ENCODE measurements around the gene HOXC5. TPM values are rescaled to one million over a fixed set of nuclear protein-coding genes. Genes with fewer than 3 reads are reported as not detected.

HOXC5 gene
- total and polyA plus RNA-seq, 4 experiments from 2014 or later, result not detected

DNA sequence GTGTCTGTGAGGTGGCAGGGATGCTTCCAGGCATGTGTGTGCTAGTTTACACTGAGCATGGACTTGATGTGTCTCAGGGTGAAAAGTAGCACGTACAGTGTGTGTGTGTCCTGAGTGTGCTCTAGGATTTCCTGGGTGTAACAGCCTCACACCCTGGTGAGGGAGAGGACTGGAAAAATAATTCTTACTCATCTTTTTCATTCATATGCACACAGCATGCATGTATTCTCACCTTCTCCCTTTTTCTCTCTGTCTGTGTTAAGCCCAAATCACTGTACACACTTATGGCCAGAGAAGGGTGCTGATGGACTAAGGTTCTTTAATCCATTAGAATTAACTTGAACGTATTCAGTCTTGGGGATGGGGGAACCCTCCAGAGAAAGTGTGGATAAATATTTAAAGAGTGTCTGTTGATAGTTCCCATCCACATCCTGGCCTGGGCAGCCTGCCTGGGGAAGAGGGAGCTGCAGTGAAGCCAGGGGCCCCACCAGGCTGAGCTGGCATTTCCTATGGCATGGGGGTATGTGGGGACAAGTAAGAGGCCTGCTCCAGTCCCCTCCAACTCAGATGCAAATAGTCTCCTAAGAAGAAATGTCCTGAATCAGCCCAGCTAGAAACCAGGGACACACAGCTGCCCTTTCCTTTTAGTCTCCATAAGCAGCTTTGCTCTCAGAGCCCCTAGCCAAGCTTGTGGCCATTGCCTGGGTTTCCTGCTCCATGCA lies 25.2 kb upstream of the HOXC5 start:
- H3K4me1 Mint-ChIP-seq, result peaks cover 16 to 52% (median 30%) of the 10 kb centered on the region in 4 donors

DNA sequence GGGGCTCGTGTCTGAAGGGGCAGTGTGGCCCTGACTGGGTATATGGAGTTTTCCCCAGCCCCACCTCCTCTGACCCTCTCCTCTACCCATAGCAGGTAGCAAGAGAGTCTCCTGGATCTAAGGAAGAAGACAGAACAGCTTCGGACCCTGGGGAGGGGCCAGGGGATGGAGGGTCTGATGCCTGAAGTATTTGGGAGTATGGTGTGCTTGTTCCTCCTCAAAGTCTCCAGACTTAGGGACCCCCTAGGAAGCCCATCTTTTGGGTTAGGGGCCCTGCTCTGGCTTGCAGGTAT lies 24.6 kb upstream of the HOXC5 start:
- Histone ChIP-seq H3K36me3 (ENCODE audit: insufficient read depth, low read length) (no peaks in the 10 kb centered on the region), H3K27ac (ENCODE audit: low read depth, low read length) (no peak overlapping the region), H3K27me3 (ENCODE audit: insufficient read depth, low read length) (peaks cover 75% of the 10 kb centered on the region), H3K9me3 (ENCODE audit: control insufficient read depth in 1 of 2, low read length in 2 of 2) (no peaks in the 10 kb centered on the region), H3K4me1 (ENCODE audit: insufficient read depth, low read length) (peaks cover 19% of the 10 kb centered on the region), H3K4me3 (ENCODE audit: low read length in 2 of 2) (no peak overlapping the region)
- Mint-ChIP-seq H3K27ac (no peak overlapping the region), H3K36me3 (no peaks in the 10 kb centered on the region), H3K4me3 (peak overlapping the region in 3 of 8 donors; percentile 30 to 68 (median 51)), H3K4me1 (peaks cover 16 to 52% (median 30%) of the 10 kb centered on the region in 4 donors), H3K27me3 (peaks cover 67 to 84% of the 10 kb centered on the region in 2 donors), H3K9me3 (peaks cover 0 to 2% (median 0%) of the 10 kb centered on the region in 8 donors)
- intact Hi-C loops (cut with micrococcal nuclease), result loop anchor here (5.0 kb wide), 1 partner anchor 369 kb away; no protein-coding TSS in a partner anchor
- POLR2A ChIA-PET (ENCODE audit: partially characterized antibody), result interaction anchor here (1.0 to 4.2 kb wide), 4 partner anchors 9 to 193 kb away, joined by 5 to 19 read pairs (median 6); partner anchors contain the start of gene SMUG1
- no peak for DNase-seq
- CTCF ChIA-PET (ENCODE audit: partially characterized antibody), result interaction anchor here (1.0 to 6.9 kb wide), 8 partner anchors 8 to 207 kb away, joined by 3 to 109 read pairs (median 19); partner anchors contain the start of genes HOXC5 and SMUG1

More for the DNA sequence above, 25.2 kb upstream of the HOXC5 start:
- H3K27ac Mint-ChIP-seq, result peak overlapping the region in 1 of 7 donors; percentile 35
- peaks cover 0 to 2% (median 0%) of the 10 kb centered on the region in 8 donors for H3K9me3 Mint-ChIP-seq
- no peaks in the 10 kb centered on the region for H3K36me3 Mint-ChIP-seq
- intact Hi-C loops (cut with micrococcal nuclease), result loop anchor here (2.0 to 5.0 kb wide), 2 partner anchors 19 to 370 kb away; no protein-coding TSS in a partner anchor
- H3K4me3 Mint-ChIP-seq, result peak overlapping the region in 4 of 8 donors; percentile 17 to 68 (median 30)
- ChIA-PET POLR2A (ENCODE audit: partially characterized antibody) (interaction anchor here (1.0 to 4.2 kb wide), 5 partner anchors 9 to 208 kb away, joined by 3 to 19 read pairs (median 5); partner anchors contain the start of gene SMUG1), CTCF (ENCODE audit: partially characterized antibody) (interaction anchor here (1.0 to 6.9 kb wide), 9 partner anchors 9 to 207 kb away, joined by 3 to 109 read pairs (median 6); partner anchors contain the start of genes HOXC5 and SMUG1)
- Histone ChIP-seq H3K36me3 (ENCODE audit: insufficient read depth, low read length) (no peaks in the 10 kb centered on the region), H3K9me3 (ENCODE audit: control insufficient read depth in 1 of 2, low read length in 2 of 2) (no peaks in the 10 kb centered on the region), H3K27ac (ENCODE audit: low read depth, low read length) (no peak overlapping the region), H3K4me3 (ENCODE audit: low read length in 2 of 2) (no peak overlapping the region), H3K4me1 (ENCODE audit: insufficient read depth, low read length) (peaks cover 19% of the 10 kb centered on the region), H3K27me3 (ENCODE audit: insufficient read depth, low read length) (peaks cover 75% of the 10 kb centered on the region)
- peaks cover 68 to 84% of the 10 kb centered on the region in 2 donors for H3K27me3 Mint-ChIP-seq
- no peak for DNase-seq

GRCh38 chr12:54009171-54010052 lies 23.4 kb upstream of the HOXC5 start:
- Mint-ChIP-seq H3K9me3 (peaks cover 0 to 2% (median 0%) of the 10 kb centered on the region in 8 donors), H3K36me3 (no peaks in the 10 kb centered on the region), H3K27ac (peak overlapping the region in 2 of 7 donors; percentile 61 to 78), H3K27me3 (peaks cover 62 to 81% of the 10 kb centered on the region in 2 donors), H3K4me1 (peaks cover 16 to 56% (median 30%) of the 10 kb centered on the region in 4 donors), H3K4me3 (peak overlapping the region; percentile 1 to 89 (median 68))
- Histone ChIP-seq H3K4me1 (ENCODE audit: insufficient read depth, low read length) (peaks cover 23% of the 10 kb centered on the region), H3K27ac (ENCODE audit: low read depth, low read length) (no peak overlapping the region), H3K36me3 (ENCODE audit: insufficient read depth, low read length) (no peaks in the 10 kb centered on the region), H3K4me3 (ENCODE audit: low read length in 2 of 2) (no peak overlapping the region), H3K9me3 (ENCODE audit: control insufficient read depth in 1 of 2, low read length in 2 of 2) (no peaks in the 10 kb centered on the region), H3K27me3 (ENCODE audit: insufficient read depth, low read length) (peaks cover 77% of the 10 kb centered on the region)
- peak in 1 of 5 donors; percentile 40 for DNase-seq
- ChIA-PET POLR2A (ENCODE audit: partially characterized antibody) (interaction anchor here (0.7 to 4.2 kb wide), 6 partner anchors 8 to 207 kb away, joined by 3 to 19 read pairs (median 6); partner anchors contain the start of genes HOXC9 and SMUG1), CTCF (ENCODE audit: partially characterized antibody) (interaction anchor here (1.2 to 6.9 kb wide), 7 partner anchors 13 to 206 kb away, joined by 3 to 109 read pairs (median 32); partner anchors contain the start of genes HOXC5 and SMUG1)
- intact Hi-C loops (cut with micrococcal nuclease), result loop anchor here (5.0 kb wide), 1 partner anchor 368 kb away; no protein-coding TSS in a partner anchor

DNA sequence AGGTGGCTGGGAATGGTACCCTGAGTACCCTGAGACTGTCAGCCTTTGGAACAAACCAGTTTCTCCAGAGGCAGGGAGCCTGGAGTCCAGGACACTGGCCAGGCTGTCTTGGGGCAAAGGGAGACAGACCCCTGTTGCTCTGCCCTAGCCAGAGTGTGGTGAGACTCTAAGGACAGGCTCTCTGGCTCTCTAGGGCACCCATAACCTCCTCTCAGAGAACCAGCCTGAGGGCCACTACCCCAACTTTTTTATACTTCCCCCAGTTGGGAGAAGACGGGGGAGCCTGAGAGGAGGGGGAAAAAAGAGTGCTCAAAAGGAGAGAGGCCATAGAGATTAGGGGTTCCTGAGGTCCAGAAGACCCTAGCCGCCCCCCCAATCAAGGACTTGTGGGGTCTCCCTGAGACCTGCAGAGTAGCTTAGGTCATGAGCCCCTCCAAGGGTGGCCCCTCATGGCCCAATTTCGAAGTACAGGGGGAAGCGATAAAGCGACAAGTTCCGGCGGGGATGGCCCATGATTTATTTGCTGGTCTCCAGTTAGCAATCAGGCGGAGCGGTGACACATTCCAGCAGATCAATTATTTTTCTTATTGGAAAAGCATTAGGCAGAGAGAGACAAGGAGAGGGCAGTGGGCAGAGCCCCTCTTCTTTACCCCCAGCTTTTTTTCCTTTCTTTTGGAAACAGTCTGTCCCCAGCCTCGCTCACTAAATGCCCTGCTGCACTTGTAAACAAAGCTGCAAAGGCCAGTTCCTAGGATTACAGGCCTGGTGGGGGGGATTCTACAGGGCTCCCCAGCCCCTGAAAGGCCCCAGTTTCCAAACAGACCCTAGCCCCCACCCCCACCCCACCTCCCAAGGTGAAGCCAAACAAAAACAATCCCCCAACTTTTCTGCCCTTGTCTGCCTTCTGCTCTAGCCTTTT lies 22.5 kb upstream of the HOXC5 start:
- no peak overlapping the region for H3K27ac ChIP-seq (ENCODE audit: low read depth, low read length)
- ChIA-PET CTCF (ENCODE audit: partially characterized antibody) (interaction anchor here (1.3 to 6.9 kb wide), 2 partner anchors 190 to 197 kb away, joined by 3 to 93 read pairs; no protein-coding TSS in a partner anchor), POLR2A (ENCODE audit: partially characterized antibody) (interaction anchor here (1.7 kb wide), 1 partner anchor 10 kb away, joined by 6 read pairs; the partner anchor contains the start of gene HOXC9)
- H3K4me1 ChIP-seq (ENCODE audit: insufficient read depth, low read length), result peaks cover 30% of the 10 kb centered on the region
- no peak for DNase-seq
- H3K36me3 ChIP-seq (ENCODE audit: insufficient read depth, low read length), result no peaks in the 10 kb centered on the region
- Mint-ChIP-seq H3K9me3 (peaks cover 0 to 3% (median 0%) of the 10 kb centered on the region in 8 donors), H3K4me1 (peaks cover 16 to 63% (median 36%) of the 10 kb centered on the region in 4 donors), H3K27me3 (peaks cover 65 to 83% of the 10 kb centered on the region in 2 donors), H3K4me3 (peak overlapping the region in 5 of 8 donors; percentile 18 to 89 (median 22)), H3K36me3 (no peaks in the 10 kb centered on the region), H3K27ac (peak overlapping the region in 2 of 7 donors; percentile 78)
- peaks cover 77% of the 10 kb centered on the region for H3K27me3 ChIP-seq (ENCODE audit: insufficient read depth, low read length)
- no peak overlapping the region for H3K4me3 ChIP-seq (ENCODE audit: low read length in 2 of 2)
- H3K9me3 ChIP-seq (ENCODE audit: control insufficient read depth in 1 of 2, low read length in 2 of 2), result no peaks in the 10 kb centered on the region
- intact Hi-C loops (cut with micrococcal nuclease), result no loop called here

DNA sequence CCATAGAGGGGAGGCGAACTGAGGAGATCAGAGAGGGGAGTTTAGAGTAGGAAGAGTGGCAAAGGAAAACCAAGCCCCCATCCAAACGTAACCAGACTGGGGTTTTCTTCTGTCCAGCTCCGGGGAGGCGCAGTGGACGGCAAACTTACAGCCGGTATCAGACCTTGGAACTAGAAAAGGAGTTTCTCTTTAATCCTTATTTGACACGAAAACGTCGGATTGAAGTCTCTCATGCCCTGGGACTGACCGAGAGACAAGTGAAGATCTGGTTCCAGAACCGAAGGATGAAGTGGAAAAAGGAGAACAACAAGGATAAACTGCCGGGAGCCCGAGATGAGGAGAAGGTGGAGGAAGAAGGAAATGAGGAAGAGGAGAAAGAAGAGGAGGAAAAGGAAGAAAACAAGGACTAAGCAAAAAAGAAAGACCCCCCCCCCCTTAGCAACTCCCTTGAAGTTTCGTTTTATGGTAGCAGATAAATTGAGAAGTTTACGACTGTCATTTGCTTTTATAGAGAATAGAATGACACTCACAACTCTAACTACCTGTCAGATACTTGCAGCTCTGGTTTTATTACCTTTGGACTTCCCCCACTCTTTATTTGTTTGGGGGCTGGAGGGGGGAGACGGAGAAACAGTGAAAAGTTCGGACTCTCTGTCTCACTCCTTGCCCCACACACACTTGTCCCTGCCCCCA lies 21.7 kb upstream of the HOXC5 start:
- ChIA-PET POLR2A (ENCODE audit: partially characterized antibody) (interaction anchor here (0.6 kb wide), 1 partner anchor 192 kb away, joined by 3 read pairs; no protein-coding TSS in a partner anchor), CTCF (ENCODE audit: partially characterized antibody) (interaction anchor here (0.7 to 1.3 kb wide), 2 partner anchors 196 to 301 kb away, joined by 3 read pairs; no protein-coding TSS in a partner anchor)
- Mint-ChIP-seq H3K36me3 (no peaks in the 10 kb centered on the region), H3K27me3 (peaks cover 62 to 78% of the 10 kb centered on the region in 2 donors), H3K4me1 (peaks cover 12 to 57% (median 32%) of the 10 kb centered on the region in 4 donors), H3K9me3 (peaks cover 0 to 3% (median 0%) of the 10 kb centered on the region in 8 donors), H3K4me3 (peak overlapping the region in 2 of 8 donors; percentile 23 to 68), H3K27ac (peak overlapping the region in 2 of 7 donors; percentile 39 to 62)
- Histone ChIP-seq H3K4me3 (ENCODE audit: low read length in 2 of 2) (no peak overlapping the region), H3K36me3 (ENCODE audit: insufficient read depth, low read length) (no peaks in the 10 kb centered on the region), H3K4me1 (ENCODE audit: insufficient read depth, low read length) (peaks cover 28% of the 10 kb centered on the region), H3K9me3 (ENCODE audit: control insufficient read depth in 1 of 2, low read length in 2 of 2) (no peaks in the 10 kb centered on the region), H3K27ac (ENCODE audit: low read depth, low read length) (no peak overlapping the region), H3K27me3 (ENCODE audit: insufficient read depth, low read length) (peaks cover 81% of the 10 kb centered on the region)
- DNase-seq, result no peak
- intact Hi-C loops (cut with micrococcal nuclease), result no loop called here
